HG03103 (cell line): ENCODE results near the gene OGN.

ENCODE experiments used
- ATAC-seq: cut with Tn5 transposase; IDR thresholded peaks from one replicate; pipeline ENCODE4 v1.9.1; 2021; ENCODE audit warnings: low read depth; ENCODE audit not compliant: unreplicated experiment

OGN gene

DNA sequence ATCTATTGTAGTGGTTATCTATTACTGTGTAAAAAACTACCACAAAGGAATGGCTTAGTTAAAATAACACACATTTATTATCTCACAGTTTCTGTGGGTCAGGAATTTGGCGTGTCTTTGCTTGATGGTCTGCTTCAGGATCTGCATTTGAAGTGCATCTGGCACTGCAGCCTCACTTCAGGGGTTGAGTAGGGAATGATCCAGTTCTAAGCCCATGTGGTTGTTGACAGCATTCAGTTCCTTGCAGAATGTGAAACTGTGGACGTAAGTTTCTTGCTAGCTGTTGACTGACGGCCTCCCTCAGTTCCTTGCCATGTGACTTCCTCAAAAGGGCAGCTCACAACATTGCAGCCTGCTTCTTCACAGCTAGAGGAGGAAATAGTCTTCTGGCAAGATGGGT, 2.1 kb upstream of the OGN start:
- ATAC-seq: no peak

- ATAC-seq: no peak
These were observed 1.4 kb upstream of the OGN start for GRCh38 chr9:92405818-92406217.

GRCh38 chr9:92402826-92403745, 1.3 kb downstream of the OGN start:
- no peak for ATAC-seq

DNA sequence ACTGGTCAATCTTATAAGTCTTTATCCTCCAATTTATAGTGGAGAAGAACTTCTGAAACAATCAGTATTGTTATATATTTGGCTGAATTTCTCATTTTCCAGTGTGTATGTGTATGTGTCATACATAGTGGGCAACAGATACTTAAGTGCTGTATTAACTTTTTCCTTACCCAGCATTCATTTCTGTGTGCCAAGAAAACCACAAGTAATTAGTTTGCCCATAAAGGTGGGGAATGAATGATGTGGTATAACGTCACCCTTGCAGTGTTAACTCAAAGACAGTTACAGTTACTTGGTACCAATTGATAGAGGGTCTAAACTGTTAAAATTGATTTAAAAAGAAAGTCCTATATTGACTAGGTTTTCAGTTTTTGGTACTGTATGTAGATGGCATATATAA, 2.0 kb downstream of the OGN start:
- no peak for ATAC-seq

DNA sequence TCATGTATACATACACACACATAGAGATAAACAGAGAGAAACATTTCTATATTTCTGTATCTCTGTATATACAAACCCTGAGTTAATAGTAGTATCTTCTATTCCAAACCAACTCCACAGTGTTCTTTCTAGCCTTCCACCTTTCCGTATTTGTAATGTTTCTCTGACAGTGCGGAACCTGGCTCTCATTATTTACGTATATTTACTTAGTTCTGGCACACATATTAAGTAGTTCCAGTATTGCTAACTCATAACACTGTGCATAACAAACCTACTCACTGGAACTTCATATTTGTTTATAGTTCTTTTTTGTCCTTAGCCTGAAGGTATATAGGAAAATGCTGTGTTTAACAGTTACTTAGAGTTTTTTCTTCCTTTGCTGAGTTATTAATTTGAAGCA, 6.5 kb downstream of the OGN start:
- ATAC-seq: no peak

- ATAC-seq: no peak
These were observed 8.8 kb downstream of the OGN start for GRCh38 chr9:92395617-92396016.

GRCh38 chr9:92393686-92394085, 10.7 kb downstream of the OGN start:
- ATAC-seq: no peak

GRCh38 chr9:92392690-92393089, 11.7 kb downstream of the OGN start:
- ATAC-seq: no peak

DNA sequence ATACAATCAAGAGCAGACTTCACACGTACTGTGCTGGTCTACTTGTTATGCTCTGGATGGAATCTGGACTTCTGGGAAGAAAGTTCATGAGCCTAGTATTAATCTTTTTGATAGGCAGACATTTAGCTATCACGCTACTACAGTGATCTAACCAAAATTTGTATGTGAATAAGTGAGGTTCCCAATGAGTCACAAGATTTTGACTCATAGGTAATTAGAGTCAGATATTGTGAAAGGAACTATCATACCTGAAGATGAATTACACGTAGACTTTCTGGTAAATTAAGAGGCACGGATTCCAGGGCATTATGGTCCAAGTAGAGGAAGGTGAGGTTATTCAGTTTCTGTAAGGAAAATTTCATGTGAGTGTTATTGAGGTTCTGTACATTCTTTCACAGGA, 18.4 kb downstream of the OGN start:
- no peak for ATAC-seq

DNA sequence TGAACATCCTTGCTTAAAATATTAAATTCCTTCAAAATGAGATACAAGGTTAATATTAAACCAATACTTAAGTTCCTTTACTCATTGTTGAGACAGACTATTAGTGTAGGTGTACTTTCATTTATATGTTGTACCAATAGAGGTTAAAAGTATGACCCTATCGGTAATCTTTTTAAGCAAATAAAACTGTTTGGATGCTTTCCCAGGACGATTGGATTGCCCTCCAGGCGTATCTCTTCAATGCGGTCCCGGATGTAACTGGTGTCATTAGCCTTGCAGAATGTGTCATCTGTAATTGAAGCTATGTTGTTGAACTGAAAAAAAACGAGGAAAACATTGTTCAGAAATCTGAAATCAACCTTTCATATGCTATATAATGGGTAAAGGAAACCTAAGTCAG, 18.9 kb downstream of the OGN start:
- no peak for ATAC-seq

- no peak for ATAC-seq
These were observed 19.4 kb downstream of the OGN start for GRCh38 chr9:92385001-92385400.

GRCh38 chr9:92384375-92384774, 20.0 kb downstream of the OGN start:
- no peak for ATAC-seq

GRCh38 chr9:92381775-92382174, 22.6 kb downstream of the OGN start:
- ATAC-seq: no peak

DNA sequence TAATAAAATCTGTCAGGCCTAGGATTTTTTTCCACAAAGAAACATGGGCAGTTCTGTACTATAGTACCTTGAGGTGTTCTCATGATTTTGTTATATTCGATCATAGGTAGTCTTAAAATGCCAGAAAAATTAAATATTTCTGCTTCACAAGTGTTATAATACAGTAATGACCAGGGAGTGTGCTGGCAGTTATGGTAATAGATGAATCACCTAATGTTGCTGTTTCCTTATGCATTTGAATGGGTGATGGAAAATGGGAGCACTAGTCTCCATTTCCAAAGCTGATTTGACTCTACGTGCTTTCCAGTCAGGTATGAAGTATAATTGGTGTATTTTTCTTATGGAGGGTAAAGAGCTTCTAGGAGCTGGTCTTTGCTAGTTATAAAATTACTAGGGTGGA, 23.8 kb downstream of the OGN start:
- ATAC-seq: no peak

- ATAC-seq: no peak
These were observed 25.4 kb downstream of the OGN start for GRCh38 chr9:92378865-92379560.

DNA sequence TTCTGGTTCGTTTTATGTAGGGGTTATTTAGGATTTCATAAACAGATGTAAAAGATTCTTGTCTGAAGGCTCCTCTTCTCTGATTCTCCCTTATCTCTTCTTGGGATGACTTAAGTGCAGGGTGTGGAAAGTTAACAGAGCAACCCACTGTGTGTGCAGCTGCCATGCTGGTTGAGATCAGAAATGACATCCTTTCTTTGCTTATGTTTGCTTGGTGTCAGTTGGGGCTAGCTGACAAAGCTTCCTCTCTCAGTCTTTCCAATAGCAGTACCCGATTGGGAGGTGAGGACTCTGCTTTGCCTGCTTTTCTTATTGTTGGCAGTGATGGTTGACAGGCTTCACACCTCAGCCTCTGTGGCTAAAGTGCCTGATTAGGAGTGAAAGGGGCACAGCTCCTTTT, 26.5 kb downstream of the OGN start:
- no peak for ATAC-seq

GRCh38 chr9:92373167-92373566, 31.2 kb downstream of the OGN start:
- no peak for ATAC-seq

DNA sequence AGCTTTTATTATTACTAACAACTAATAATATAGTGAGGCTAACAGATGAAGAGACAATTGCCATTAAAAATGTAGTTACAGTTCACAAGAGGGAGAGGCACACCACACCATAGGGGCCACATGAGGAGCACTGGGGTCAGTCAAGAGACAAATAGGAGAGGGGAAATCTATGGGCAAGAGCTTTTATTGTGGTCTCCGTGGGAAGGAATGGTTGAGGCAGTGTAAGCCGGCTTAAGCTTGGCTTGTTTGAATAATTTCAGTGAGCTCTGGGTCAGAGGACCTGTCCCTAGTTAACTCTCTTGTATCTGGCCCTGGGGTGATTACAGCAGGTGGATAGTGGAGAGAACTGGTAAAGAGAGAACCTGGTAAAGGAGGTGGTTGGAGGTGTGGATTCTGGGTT, 35.3 kb downstream of the OGN start:
- no peak for ATAC-seq

DNA sequence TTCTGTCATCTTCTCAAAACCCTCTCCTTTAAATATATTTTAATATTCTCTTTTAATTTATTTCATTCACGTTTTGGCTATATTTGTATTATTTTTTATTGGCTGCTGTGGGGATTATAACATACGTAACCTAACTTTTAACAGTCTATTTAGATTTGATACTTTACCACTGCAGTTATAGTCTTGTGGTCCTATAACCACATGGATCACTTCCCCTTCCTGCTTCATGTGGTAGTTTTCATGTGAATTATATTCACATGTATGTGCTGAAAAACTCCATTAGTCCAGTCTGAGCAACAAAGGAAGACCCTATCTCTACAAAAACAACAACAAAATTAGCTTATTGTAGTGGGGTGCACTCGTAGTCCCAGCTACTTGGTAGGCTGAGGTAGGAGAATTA, 44.3 kb downstream of the OGN start:
- ATAC-seq: no peak

- no peak for ATAC-seq
These were observed 44.9 kb downstream of the OGN start for GRCh38 chr9:92359394-92359995.

GRCh38 chr9:92353051-92353450, 51.3 kb downstream of the OGN start:
- ATAC-seq: no peak

DNA sequence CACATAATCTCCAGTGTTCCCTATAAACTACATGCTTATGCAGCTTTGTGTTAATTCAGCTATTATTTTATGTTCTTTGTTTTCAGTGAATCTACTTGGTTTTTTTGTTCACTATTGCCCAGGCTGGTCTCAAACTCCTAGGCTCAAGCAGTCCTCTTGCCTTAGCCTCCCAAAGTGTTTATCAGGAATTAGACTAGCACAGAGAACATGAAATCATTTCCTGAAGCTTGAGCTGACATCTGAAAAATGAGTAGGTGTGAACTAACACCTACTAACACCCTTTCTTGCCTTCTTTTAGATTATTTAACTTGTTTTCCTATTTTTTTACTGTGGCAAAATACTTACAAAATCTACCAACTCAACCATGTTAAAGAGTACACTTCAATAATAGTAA, 53.6 kb downstream of the OGN start:
- no peak for ATAC-seq
